ENCODE measurements around the gene FAM170B.

DNA sequence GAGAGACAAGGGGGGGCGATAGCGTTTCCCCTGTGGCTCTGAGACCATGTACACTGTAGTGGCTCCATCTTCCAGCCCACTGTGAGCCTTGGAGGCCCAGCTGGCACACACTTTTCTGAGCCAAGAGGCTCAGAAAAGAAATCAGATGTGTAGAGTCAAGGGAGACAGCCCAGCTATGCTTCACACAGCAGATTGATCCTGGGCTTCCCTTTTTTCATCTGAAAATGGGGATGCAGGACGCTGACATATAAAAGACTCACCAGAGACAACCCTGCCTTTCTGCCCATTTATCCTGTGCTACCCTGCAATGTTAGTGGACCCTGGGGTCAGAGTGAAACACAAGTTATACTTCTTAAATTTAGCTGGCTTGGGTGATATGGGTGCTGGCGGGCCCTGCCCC is 40.0 kb upstream of the FAM170B start:
- TF ChIP-seq, protein P1, sequence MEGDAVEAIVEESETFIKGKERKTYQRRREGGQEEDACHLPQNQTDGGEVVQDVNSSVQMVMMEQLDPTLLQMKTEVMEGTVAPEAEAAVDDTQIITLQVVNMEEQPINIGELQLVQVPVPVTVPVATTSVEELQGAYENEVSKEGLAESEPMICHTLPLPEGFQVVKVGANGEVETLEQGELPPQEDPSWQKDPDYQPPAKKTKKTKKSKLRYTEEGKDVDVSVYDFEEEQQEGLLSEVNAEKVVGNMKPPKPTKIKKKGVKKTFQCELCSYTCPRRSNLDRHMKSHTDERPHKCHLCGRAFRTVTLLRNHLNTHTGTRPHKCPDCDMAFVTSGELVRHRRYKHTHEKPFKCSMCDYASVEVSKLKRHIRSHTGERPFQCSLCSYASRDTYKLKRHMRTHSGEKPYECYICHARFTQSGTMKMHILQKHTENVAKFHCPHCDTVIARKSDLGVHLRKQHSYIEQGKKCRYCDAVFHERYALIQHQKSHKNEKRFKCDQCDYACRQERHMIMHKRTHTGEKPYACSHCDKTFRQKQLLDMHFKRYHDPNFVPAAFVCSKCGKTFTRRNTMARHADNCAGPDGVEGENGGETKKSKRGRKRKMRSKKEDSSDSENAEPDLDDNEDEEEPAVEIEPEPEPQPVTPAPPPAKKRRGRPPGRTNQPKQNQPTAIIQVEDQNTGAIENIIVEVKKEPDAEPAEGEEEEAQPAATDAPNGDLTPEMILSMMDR (conservative IDR thresholded peaks at IDR 0.05; ENCODE audit: low read length): no peak
- TF ChIP-seq EZH2phosphoT487 (IDR thresholded peaks at IDR 0.05; ENCODE audit: borderline replicate concordance): no peak

Measured in Loucy (cell line).